NCI-H2196 treated with DMSO at 0.1 percent for 48 hours (cell line): ENCODE measurements around the gene CERKL.

ENCODE experiments used
- DNase-seq: peaks from one replicate; lab custom pipeline; 2025; ENCODE audit not compliant: unreplicated experiment; lab: John Stamatoyannopoulos, UW

CERKL gene

DNA sequence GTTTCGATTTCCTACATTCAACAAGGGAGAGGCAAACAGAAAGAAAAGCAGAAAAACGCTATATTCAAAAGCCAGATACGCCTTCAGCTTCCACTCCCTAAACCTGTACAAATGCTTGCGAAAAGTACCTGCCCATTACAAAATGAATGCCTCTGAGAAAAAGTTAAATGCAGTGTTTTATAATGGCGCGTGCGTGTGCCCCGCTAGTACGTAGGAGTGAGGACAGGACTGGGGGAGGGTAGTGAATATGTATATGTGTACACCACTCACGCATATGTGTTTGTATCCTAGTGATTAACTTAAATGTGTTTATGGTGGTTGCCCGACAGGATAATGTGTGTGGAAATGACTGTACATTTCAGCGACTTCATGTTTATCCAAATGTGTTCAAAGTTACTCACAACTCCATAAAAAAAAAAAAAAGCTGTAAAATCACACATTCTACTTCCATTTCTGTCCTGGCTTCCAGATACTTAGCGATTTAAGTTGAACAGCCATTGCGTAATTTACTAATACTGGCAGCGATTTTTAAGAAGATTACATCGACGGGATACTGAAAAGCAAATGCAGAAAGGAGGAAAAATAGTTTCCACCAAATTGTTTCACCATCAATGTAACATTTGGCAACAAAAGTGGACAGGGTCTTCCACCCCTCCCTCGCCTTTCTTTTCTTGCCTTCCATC lies 22.1 kb upstream of the CERKL start:
- DNase-seq = no peak

DNA sequence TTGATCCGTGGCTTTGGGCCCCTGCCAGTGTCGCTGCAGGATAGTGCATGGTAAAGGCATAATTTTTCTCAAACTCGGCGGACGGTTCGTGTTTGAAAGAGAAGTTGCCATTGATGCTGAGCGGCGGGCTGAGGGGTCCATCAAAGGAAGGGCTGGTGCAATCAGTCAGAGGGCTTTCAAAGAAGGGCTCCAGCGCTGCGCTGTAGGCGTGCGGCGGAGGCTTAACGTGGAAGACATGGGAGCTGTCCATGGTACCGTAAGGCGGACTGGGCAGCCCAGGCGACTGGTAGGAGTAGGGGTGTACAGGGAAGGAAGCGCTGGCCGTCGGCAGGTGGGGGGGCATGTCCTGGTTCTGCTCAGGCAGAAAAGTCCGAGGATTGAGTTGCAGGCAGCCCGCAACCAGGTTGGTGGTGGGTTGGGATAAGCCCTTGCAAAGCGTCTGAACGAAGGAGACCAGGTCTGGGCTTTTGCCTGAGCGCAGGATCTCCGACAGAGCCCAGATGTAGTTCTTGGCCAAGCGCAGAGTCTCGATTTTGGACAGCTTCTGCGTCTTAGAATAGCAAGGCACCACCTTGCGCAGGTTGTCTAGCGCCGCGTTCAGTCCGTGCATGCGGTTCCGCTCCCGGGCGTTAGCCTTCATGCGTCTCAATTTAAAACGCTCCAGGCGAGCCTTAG lies 21.1 kb upstream of the CERKL start:
- DNase-seq = no peak

DNA sequence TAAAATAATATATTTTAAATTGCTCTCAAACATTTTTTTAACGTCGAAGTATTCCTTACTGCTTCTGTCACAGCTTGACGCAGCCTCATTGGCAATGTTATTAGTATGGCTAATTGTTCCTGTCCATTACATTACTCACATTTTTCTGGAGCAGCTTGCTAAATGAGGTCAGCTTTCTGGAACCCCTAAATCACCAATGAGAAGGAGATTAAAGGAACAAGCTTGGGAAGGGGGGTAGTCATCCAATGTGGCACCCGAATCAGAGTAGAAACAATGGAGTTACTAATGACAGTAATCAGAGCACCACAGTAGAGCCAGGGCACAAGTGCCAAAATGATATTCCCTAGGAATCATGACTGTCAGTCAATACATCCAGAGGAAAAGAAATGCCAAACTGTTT lies 18.3 kb upstream of the CERKL start:
- DNase-seq = no peak

DNA sequence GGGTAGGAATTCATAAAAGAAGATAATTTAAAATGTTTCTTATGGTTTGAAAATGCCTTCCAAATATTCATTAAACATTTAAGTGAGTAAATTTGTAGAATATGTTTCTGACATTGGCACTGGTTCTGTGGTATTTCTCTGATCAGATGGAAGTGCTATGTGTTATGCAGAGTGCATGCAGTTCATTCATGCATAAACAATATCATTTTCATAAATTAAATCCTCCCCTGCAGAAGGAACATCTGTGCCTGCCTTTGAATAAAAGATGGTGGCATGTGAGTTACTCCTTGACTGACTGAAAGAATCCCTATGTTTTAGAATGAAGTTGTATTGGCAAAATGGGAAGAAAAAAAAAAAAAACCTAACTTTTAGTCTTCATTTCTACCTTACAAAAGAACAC lies 17.6 kb upstream of the CERKL start:
- no peak for DNase-seq

DNA sequence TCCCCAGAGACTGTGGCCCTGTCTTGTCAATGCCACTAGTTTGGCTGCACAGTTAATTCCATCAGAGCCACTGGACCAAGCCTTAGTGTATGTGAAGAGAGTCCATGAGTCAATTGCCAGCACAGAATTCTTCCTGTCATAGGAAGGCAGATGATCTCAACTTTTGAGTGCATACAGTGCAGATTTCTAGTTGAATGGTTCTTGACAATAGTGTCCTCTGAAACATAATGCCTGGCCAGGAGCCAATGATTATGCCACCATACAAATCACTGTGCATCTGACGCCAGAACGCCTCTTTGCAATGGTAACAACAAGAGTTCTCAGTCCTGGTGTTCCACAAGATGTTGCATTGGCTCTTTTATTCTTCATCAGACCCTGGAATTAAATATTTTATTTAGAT lies 16.3 kb upstream of the CERKL start:
- DNase-seq = no peak

DNA sequence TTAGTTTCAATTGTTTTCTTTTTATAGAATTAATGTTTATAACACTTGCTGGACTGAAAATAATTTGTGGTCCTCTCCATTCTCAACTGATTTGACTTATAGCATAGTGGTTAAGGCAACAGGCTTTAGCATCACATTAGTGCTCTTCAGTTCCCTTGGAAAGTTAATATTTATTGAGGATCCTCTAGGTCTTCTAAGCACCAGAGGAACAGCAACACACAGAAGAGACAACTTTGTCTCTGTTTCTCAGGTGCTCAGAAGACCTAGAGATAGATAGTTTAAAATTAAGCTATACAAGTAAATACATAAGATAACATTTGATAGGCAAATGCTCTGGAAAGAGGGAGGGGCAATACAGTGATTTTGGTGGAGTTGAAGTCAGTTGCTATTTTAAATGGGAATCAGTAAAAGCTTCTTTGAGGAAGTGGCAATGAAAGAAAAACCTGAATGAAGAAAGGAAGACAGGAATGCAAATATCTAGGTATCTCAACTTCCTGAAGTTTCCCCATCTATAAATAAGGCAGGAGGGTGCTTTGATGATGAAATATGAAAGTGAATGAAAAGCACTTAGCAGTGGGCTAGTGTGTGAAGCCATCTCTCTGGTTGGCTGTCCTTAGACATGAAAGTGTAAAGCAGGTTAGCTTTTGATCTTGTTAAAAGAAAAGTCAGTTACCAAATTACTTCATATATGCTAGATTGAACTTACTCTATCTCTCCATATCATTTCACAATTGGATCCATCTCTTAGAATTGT lies 15.5 kb upstream of the CERKL start:
- no peak for DNase-seq

DNA sequence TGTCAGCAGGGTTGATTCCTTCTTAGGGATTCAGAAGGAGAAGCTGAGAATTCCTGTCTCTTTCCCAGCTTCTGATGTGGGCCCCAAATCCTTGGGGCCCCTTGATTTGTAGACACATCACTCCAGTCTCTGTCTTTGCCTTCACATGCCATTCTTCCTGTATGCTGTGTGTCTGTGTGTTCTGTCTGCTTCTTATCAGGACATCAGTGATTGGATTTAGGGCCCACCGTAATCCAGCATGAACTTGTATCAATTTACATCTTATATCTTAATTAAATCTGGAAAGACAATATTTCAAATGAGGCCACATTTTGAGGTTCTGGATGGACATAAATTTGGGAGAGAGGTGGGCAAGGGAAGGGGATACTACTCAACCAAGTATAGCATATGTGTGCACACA lies 13.7 kb upstream of the CERKL start:
- DNase-seq = no peak

DNA sequence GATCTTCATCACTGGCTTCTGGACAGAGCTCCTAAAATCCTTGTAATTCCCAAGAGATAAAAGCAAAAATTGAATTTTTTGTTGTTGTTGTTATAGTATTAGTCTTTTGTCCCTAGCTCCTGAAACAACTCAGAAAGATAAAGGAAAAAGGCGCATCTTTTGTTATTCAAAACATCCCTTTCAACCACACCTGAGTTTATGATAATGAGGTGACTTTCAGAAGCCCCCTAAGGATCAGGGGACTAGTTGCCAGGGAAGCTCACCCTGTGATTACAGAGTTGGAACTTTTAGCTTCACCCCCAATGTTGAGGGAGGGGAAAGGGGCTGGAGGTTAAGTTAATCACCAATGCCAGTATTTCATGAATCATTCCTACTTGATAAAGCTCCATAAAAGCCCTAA lies 10.3 kb upstream of the CERKL start:
- DNase-seq = no peak

DNA sequence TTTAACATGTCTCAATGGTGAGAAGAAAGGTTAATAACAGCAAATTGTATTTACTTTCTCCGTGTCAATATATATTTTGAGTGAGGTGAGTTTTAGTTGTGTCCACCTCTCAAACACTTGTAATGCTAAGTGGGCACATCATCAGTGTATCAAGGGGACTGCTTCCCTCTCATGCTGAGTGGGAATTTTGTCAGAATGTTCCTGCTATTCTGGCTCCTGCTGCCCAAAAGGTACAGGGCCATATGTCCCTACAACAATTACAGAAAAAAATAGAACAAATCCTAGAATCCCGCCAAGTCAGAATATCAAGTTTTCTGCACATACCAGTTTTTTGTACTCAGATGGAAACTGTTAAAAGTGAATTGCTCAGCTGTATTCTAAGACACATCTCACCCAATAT lies 5.4 kb upstream of the CERKL start:
- no peak for DNase-seq

DNA sequence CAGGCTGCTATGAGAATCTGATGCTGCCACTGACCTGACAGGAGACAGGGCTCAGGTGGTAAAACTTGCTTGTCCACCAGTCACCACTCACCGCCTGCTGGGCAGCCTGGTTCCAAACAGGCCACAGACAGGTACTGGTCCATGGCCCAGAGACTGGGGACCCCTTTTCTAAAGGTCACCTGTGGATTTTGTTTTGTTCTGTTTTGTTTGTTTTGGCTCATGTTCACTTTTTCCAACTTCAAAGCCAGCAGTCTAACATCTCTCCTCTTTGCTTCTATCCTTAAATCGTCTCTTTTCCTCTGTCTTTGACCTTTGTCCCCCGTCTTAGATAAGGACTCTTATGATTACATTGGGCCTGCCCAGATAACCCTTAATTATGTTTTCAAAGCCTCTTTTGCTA lies 3.3 kb upstream of the CERKL start:
- DNase-seq = no peak

DNA sequence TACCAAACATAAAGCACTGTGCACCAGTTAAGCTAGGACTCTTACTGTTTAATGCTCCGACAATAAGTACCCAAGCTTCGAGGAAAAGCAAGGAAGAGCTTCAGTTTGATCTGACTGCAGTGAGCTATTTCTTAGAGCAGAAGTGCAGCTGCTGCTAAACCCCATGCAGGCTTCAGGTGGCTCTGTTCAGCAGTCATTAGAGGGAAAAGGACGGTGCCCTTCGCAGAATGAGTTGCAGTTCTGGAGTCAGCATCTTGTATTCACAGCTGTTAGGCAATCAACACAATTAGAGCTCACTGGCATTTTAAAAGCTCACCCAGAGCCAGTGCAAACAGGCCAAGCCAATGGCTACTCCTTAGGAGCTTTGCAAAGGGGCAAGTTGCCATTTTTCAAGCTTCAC lies 1.5 kb upstream of the CERKL start:
- no peak for DNase-seq

DNA sequence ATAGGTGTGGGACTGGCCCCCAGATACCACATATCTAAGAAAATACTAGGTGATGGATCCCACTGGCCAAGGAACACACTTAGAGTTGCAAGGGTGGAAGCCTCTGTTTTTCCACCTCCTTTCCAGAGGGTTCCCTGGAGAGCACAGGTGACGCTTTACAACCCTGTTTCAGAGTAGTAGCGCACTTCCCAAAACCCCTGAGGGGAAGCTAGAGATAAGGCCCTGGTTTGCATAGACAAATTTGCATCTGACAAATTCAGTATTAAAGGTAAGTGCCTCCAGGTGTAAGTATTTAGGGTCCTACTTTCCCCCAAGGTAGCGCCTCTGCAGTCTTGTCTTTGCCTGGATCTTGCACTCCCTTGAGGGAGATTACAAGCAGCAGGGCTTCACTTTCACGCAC lies 474 bp upstream of the CERKL start:
- DNase-seq = no peak

DNA sequence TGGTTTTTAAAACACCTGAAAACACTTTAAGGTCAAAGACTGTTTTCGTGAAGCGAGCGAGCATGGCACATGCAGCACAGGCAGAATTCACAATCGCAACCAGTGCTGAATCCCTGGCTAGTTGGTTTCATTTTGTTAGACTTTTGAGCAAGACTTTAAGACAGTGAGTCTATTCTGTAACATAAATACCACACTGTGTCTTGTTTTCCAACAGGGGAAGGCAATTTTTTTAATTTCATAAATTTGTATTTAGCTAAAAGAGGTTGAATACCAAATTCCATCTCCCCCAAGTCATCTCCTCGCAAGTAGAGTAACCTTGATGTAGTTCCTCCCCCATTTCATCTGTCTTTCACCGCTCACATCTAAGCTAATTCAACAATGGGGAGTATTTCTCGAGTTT lies 1.4 kb downstream of the CERKL start:
- DNase-seq = no peak

DNA sequence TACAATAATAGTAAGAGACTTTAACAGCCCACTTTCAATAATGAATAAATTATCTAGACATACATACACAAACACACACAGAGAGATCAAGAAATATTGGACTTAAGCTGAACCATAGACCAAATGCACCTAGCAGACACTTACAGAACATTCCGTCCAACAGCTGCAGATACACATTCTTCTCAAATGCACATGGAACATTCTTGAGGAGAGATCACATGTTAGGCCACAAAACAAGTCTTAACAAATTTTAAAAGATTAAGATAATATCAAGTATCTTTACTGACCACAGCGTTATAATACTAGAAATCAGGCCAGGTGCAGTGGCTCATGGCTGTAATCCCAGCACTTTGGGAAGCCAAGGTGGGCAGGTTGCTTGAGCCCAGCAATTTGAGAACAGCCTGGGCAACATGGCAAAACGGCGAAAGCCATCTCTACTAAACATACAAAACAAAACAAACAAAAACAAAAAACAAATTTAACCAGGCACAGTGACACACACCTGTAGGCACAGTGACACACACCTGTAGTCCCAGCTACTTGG lies 7.4 kb downstream of the CERKL start:
- no peak for DNase-seq

DNA sequence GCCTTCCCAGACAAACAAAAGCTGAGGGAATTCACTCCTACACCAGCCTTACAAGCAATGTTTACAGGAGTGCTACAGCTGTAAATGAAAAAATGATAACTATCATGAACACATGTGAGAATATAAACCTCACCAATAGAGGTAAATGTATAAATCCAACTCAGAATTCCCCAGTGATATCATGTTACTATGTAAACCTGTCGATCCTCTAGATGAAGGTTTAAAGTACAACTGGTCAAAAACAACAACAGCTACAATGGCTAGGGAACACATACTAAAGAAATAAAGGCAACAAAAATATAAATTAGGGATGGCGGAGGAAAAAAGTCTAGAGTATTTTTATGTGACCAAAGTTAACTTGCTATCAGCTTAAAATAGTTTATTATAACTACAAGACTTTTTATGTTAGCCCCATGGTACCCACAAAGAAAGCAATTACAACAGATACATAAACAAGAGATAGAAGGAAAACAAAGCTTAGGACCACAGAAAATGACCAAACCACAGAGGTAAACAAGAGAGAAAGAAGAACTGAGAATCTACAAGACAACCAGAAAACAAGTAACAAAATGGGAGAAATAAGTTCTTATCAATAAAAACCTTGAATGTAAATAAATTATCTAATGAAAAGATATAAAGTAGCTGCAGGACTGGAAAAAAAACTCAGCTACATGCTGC lies 8.3 kb downstream of the CERKL start:
- DNase-seq = no peak

DNA sequence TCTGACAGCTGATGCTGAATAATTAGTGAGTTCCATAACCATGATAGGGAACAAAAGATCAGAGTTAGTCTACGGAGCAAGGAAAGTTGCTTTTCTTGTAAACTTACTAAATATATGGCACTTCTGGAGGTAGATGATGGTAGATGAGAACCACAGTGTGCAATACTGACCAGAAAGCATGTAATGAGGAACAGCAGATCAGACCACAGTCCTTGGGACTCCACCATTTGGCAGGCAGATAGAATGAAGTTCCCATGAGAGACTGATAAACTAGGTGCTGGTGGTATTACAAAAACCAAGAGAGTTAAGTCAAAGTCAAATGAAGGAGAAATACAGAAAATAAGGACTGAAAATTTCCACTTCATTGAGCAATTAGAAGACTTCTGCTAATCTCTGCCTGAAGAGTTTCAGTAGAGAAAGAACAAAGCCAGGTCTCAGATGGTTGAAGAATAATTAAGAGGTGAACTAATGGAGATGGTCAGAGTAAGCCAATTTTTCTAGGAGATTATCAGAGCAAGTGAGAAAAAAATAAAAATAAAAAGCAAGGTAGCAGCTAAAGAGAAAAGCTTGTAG lies 10.4 kb downstream of the CERKL start:
- no peak for DNase-seq

DNA sequence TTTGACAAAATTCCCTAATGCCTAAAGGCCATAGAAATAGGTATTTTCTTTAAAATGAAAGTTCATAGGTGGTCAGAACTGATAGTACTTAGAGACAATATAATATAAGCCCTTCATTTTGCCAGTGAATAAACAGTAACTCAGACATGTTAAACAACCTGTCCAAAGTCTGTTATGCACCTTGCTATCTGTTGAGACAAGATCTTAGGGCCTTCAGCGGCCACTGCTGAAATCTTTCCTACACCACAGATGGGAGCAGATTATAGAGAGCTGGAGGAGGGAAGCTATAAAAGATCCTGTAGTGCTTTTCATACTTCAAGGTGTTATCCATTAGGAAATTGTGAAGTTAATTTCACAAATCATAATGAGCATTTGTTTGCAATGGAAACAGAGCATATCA lies 13.8 kb downstream of the CERKL start:
- DNase-seq = no peak

DNA sequence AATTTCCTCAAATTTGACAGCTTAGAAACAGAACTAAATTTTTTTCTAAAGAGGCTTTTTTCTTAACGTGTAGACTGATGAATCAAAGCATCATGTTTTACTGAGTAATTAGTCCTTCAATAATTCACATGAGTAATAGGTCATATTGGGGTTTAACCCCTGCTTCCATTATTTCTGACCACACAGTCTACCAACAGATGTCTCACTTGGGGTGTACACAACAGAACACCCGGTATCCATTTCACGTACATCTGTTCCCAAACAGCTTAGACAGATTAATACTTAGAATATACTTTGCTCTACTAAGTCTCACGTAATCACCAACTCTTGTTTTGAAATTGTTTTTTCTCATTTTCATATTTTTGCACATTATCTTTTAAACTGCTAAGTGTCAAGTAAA lies 14.8 kb downstream of the CERKL start:
- DNase-seq = no peak

DNA sequence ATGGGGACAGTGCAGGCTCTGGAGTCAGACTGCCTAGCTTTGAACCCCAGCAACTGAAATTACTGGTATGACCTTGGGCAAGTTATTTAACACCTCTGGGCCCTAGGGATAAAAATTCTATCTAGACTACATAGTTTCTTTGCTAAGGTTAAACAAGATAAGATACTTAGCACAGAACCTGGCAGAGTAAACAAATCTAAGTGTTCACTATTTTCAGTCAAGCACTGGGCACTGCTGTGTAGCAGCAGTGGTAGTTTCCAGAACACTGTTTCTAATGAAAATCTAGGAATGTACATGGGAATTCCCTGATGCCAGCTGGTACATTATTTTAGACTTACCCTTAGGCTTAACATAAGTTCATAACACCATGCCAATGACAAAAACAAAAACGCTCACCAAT lies 17.2 kb downstream of the CERKL start:
- no peak for DNase-seq

DNA sequence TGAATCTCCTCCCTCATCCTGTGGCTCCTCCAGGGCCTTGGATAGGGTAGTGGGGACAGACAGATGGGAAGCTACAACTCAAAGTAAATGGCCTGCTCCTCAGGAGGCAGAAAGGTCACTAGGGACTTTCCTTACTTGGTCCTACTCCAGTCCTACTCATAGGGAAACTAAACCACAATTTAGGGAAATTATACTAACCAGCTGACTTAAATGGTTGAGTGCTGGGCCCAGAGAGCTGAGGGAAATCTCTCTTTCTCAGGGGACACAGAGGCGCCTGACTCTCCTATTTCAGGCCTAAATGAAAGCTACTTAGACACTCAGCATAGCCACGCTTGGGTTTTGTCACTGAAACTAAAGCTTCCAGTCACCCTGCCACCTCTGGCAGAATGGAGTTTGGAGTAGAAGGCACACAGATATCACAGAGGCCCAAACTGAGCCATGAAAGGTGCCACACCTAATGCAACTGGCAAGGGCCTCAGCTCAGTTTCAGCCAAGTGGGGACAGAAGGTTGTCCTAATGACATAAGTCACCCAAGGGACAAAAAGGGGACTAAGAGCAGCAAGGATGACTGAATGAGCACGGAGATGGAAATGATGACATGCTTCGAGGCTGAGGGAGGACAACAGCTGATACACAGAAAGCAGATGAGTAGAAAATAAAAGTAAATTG lies 24.0 kb downstream of the CERKL start:
- no peak for DNase-seq
